Measurements from ENCODE around the gene PECR.

- no peak for TF ChIP-seq CTCF (IDR thresholded peaks at IDR 0.05)
- no peak for TF ChIP-seq POLR2A (IDR thresholded peaks at IDR 0.05)
These were observed 29.5 kb upstream of the PECR start for GRCh38 chr2:216111122-216111521.

Data from uterus (tissue), 2 donors.